ENCODE measurements around the gene CLEC2L.

DNA sequence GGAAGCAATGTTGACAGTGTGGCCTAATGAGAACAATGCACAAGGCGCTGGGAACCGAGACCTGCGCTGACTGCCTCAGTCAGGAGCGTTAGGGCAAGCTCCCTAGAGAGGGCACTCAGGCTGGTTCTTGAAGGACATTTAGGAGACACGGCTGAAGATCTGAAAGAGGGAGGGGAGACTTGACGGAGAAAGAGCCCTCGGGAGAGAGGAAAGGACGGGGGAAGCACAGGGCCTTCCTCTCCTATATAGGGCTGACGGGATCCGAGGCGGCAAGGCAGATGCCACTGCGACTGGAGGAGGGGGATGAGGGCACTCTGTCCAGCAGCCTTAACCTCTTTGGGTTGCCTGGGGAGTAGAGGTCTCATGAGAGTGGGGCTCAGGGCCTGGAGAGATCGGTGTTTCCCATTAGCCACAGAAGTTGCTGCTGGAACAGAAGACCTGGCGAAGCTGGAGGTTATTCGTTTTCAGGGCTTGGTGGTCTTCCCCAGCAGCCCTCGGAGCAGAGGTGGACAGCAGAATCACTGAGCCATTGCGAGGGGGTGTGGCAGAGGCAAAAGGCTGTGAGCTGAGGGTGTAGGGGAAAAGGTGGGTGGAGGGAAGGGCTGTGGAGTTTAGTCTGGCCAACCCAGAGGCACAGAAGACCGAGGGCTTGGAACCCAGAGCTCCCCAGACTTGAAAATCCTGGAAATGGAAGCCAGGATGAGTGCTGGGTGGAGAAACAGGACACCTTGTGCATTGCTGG lies 36.0 kb downstream of the CLEC2L start:
- TF ChIP-seq POLR2A (IDR thresholded peaks at IDR 0.05): no peak
- TF ChIP-seq POLR2AphosphoS5 (IDR thresholded peaks at IDR 0.05): no peak

Data from prostate gland (tissue), 1 donor.